OCI-M1 (cell line): ENCODE results near the gene HMCN1.

ENCODE experiments used
- DNase-seq: peaks from one replicate; lab custom pipeline; 2025; lab: John Stamatoyannopoulos, UW

HMCN1 gene

GRCh38 chr1:185733818-185734735 is at the start of gene HMCN1:
TSS of gene HMCN1 (plus strand) at chr1:185734391. CDS start at chr1:185734780, 389 bp downstream.
- peak; percentile 82 for DNase-seq

GRCh38 chr1:185686821-185687778 is 47.1 kb upstream of the HMCN1 start:
- no peak for DNase-seq

- no peak for DNase-seq
Measured at GRCh38 chr1:185690527-185690926, 43.7 kb upstream of the HMCN1 start.

- DNase-seq, result no peak
Measured at GRCh38 chr1:185693654-185694053, 40.5 kb upstream of the HMCN1 start.

- no peak for DNase-seq
Measured at GRCh38 chr1:185694081-185694480, 40.1 kb upstream of the HMCN1 start.

- DNase-seq, result peak; percentile 28
Measured at GRCh38 chr1:185695299-185695698, 38.9 kb upstream of the HMCN1 start.

GRCh38 chr1:185696422-185697150 is 37.6 kb upstream of the HMCN1 start:
- no peak for DNase-seq

- no peak for DNase-seq
Measured at GRCh38 chr1:185699874-185700273, 34.3 kb upstream of the HMCN1 start.

- no peak for DNase-seq
Measured at GRCh38 chr1:185701650-185702049, 32.5 kb upstream of the HMCN1 start.

- DNase-seq, result no peak
Measured at GRCh38 chr1:185704181-185704580, 30.0 kb upstream of the HMCN1 start.

- no peak for DNase-seq
Measured at GRCh38 chr1:185716095-185716494, 18.1 kb upstream of the HMCN1 start.

- peak; percentile 22 for DNase-seq
Measured at GRCh38 chr1:185719021-185719420, 15.2 kb upstream of the HMCN1 start.

- peak; percentile 64 for DNase-seq
Measured at GRCh38 chr1:185720633-185721272, 13.4 kb upstream of the HMCN1 start.

- no peak for DNase-seq
Measured at GRCh38 chr1:185721553-185721952, 12.6 kb upstream of the HMCN1 start.

- no peak for DNase-seq
Measured at GRCh38 chr1:185722098-185722497, 12.1 kb upstream of the HMCN1 start.

GRCh38 chr1:185727726-185728125 is 6.5 kb upstream of the HMCN1 start:
- DNase-seq, result no peak

- DNase-seq, result no peak
Measured at GRCh38 chr1:185731446-185731845, 2.7 kb upstream of the HMCN1 start.

- DNase-seq, result no peak
Measured at GRCh38 chr1:185732951-185733350, 1.2 kb upstream of the HMCN1 start.

GRCh38 chr1:185734929-185735700 is 924 bp downstream of the HMCN1 start:
- DNase-seq, result peak; percentile 43

- no peak for DNase-seq
Measured at GRCh38 chr1:185735701-185736064, 1.5 kb downstream of the HMCN1 start.

GRCh38 chr1:185739967-185740366 is 5.8 kb downstream of the HMCN1 start:
- no peak for DNase-seq
